ENCODE results near the gene TSHZ3. TPM values are rescaled to one million over a fixed set of nuclear protein-coding genes. Genes with fewer than 3 reads are reported as not detected.

TSHZ3 gene
- total RNA-seq, 1 donor from 2014 or later = 6.1 TPM

DNA sequence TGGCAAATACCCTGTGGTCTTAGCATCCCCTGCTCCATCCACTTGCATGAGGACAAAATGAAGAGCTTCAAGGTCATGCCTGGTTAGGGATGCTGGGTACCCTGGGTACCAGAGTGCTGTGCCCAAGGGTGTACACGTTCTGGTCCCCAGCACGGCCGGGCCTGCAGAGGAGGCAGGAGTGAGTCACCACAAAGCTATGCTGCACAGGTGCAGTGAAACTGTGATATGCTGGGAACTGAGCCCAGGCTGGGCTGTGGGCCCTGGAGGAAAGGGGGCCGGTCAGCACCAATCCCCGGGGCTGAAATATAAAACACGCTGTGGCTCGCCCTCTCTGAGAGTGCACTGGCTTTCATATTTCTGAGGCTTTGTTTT lies 95.1 kb downstream of the TSHZ3 start:
- peaks cover 6% of the 10 kb centered on the region for H3K4me1 Mint-ChIP-seq (ENCODE audit: low read depth, unreplicated experiment)
- Histone ChIP-seq H3K9me3 (ENCODE audit: insufficient read depth, low read depth, low read length) (no peaks in the 10 kb centered on the region), H3K4me2 (ENCODE audit: low read length) (no peak overlapping the region), H3K27me3 (ENCODE audit: insufficient read depth, low read length) (no peaks in the 10 kb centered on the region), H2AFZ (ENCODE audit: low read depth, low read length) (no peak overlapping the region), H3K4me1 (ENCODE audit: insufficient read depth, low read length) (no peaks in the 10 kb centered on the region), H3K27ac (ENCODE audit: low read depth, low read length) (no peak overlapping the region), H3K9ac (ENCODE audit: low read length) (no peak overlapping the region), H3K4me3 (ENCODE audit: insufficient read depth, low read depth, low read length) (no peak overlapping the region), H3K36me3 (ENCODE audit: insufficient read depth, low read length) (no peaks in the 10 kb centered on the region), H4K20me1 (ENCODE audit: insufficient read depth, low read length) (no peaks in the 10 kb centered on the region), H3K79me2 (ENCODE audit: insufficient read depth, low read length) (no peaks in the 10 kb centered on the region)
- no peak overlapping the region for H3K4me3 Mint-ChIP-seq (ENCODE audit: unreplicated experiment)
- peaks cover 18% of the 10 kb centered on the region for H3K27me3 Mint-ChIP-seq (ENCODE audit: low read depth, unreplicated experiment)
- H3K36me3 Mint-ChIP-seq (ENCODE audit: low read depth, unreplicated experiment) = no peaks in the 10 kb centered on the region
- H3K27ac Mint-ChIP-seq (ENCODE audit: unreplicated experiment) = no peak overlapping the region
- DNase-seq (ENCODE audit: low read depth) (peak; percentile 47), FAIRE-seq (no peak)
- H3K9me3 Mint-ChIP-seq (ENCODE audit: unreplicated experiment) = peaks cover 9% of the 10 kb centered on the region
- no peak for TF ChIP-seq EZH2 (IDR thresholded peaks at IDR 0.05; ENCODE audit: insufficient read depth, low read length)
- TF ChIP-seq, protein P1, sequence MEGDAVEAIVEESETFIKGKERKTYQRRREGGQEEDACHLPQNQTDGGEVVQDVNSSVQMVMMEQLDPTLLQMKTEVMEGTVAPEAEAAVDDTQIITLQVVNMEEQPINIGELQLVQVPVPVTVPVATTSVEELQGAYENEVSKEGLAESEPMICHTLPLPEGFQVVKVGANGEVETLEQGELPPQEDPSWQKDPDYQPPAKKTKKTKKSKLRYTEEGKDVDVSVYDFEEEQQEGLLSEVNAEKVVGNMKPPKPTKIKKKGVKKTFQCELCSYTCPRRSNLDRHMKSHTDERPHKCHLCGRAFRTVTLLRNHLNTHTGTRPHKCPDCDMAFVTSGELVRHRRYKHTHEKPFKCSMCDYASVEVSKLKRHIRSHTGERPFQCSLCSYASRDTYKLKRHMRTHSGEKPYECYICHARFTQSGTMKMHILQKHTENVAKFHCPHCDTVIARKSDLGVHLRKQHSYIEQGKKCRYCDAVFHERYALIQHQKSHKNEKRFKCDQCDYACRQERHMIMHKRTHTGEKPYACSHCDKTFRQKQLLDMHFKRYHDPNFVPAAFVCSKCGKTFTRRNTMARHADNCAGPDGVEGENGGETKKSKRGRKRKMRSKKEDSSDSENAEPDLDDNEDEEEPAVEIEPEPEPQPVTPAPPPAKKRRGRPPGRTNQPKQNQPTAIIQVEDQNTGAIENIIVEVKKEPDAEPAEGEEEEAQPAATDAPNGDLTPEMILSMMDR (IDR thresholded peaks at IDR 0.05; ENCODE audit: insufficient read depth, low read depth, low read length) = no peak

DNA sequence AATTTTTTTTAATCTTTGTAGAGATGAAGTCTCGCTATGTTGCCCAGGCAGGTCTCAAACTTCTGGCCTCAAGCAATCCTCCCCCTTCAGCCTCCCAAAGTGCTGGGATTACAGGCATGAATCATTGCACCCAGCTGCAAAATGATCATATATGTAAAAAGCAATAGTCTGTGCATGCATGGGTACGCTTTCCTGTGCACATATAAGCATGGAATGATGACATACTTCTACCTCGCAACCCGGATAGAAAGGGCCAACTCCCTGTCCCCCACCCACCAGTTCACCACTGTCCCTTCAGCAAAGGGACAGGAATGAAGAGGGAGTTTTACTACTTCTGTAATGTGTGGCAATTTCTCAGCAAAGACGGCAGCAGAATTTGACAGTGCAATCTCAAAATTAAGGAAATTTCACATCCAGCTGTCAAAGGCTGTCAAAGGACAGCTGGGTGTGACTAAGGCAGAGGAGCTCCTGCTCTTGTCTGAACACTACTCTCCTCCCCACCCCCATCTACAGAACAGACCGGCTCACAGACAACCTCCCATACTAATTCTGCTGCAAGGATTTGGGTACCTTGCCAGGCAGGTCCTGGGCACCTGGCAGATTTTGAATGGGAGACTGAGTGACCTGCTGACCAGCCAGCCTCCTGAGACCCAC lies 95.6 kb downstream of the TSHZ3 start:
- H3K4me2 ChIP-seq (ENCODE audit: low read length) = no peak overlapping the region
- Mint-ChIP-seq H3K9me3 (ENCODE audit: unreplicated experiment) (peaks cover 6% of the 10 kb centered on the region), H3K27me3 (ENCODE audit: low read depth, unreplicated experiment) (peaks cover 21% of the 10 kb centered on the region), H3K4me1 (ENCODE audit: low read depth, unreplicated experiment) (peaks cover 6% of the 10 kb centered on the region), H3K36me3 (ENCODE audit: low read depth, unreplicated experiment) (no peaks in the 10 kb centered on the region), H3K4me3 (ENCODE audit: unreplicated experiment) (no peak overlapping the region), H3K27ac (ENCODE audit: unreplicated experiment) (no peak overlapping the region)
- H2AFZ ChIP-seq (ENCODE audit: low read depth, low read length) = no peak overlapping the region
- no peaks in the 10 kb centered on the region for H3K36me3 ChIP-seq (ENCODE audit: insufficient read depth, low read length)
- no peaks in the 10 kb centered on the region for H3K79me2 ChIP-seq (ENCODE audit: insufficient read depth, low read length)
- no peaks in the 10 kb centered on the region for H3K4me1 ChIP-seq (ENCODE audit: insufficient read depth, low read length)
- no peak overlapping the region for H3K9ac ChIP-seq (ENCODE audit: low read length)
- no peaks in the 10 kb centered on the region for H3K9me3 ChIP-seq (ENCODE audit: insufficient read depth, low read depth, low read length)
- H3K27ac ChIP-seq (ENCODE audit: low read depth, low read length) = no peak overlapping the region
- H3K27me3 ChIP-seq (ENCODE audit: insufficient read depth, low read length) = no peaks in the 10 kb centered on the region
- no peak overlapping the region for H3K4me3 ChIP-seq (ENCODE audit: insufficient read depth, low read depth, low read length)
- H4K20me1 ChIP-seq (ENCODE audit: insufficient read depth, low read length) = no peaks in the 10 kb centered on the region
- TF ChIP-seq, protein P1 (IDR thresholded peaks at IDR 0.05; ENCODE audit: insufficient read depth, low read depth, low read length) = no peak
- no peak for TF ChIP-seq EZH2 (IDR thresholded peaks at IDR 0.05; ENCODE audit: insufficient read depth, low read length)
- no peak for FAIRE-seq
- no peak for DNase-seq (ENCODE audit: low read depth)

DNA sequence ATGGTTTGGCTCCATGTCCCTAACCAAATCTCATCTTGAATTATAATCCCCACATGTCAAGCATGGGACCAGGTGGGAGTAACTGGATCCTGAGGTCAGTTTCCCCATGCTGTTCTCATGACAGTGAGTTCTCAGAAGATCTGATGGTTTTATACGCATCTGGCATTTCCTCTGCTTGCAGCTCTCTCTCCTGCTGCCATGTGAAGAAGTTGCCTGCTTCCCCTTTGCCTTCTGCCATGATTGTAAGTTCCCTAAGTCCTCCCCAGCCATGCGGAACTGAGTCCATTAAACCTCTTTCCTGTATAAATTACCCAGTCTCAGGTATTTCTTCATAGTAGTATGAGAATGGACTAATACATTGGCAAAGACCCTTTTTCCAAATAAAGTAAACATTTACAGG lies 96.8 kb downstream of the TSHZ3 start:
- no peak overlapping the region for H3K4me2 ChIP-seq (ENCODE audit: low read length)
- H3K4me3 ChIP-seq (ENCODE audit: insufficient read depth, low read depth, low read length) = no peak overlapping the region
- no peak overlapping the region for H3K9ac ChIP-seq (ENCODE audit: low read length)
- Mint-ChIP-seq H3K4me3 (ENCODE audit: unreplicated experiment) (no peak overlapping the region), H3K4me1 (ENCODE audit: low read depth, unreplicated experiment) (peaks cover 6% of the 10 kb centered on the region), H3K27me3 (ENCODE audit: low read depth, unreplicated experiment) (peaks cover 23% of the 10 kb centered on the region), H3K9me3 (ENCODE audit: unreplicated experiment) (no peaks in the 10 kb centered on the region), H3K36me3 (ENCODE audit: low read depth, unreplicated experiment) (no peaks in the 10 kb centered on the region), H3K27ac (ENCODE audit: unreplicated experiment) (no peak overlapping the region)
- no peaks in the 10 kb centered on the region for H3K36me3 ChIP-seq (ENCODE audit: insufficient read depth, low read length)
- H3K79me2 ChIP-seq (ENCODE audit: insufficient read depth, low read length) = no peaks in the 10 kb centered on the region
- FAIRE-seq (no peak), DNase-seq (ENCODE audit: low read depth) (no peak)
- H2AFZ ChIP-seq (ENCODE audit: low read depth, low read length) = no peak overlapping the region
- no peaks in the 10 kb centered on the region for H4K20me1 ChIP-seq (ENCODE audit: insufficient read depth, low read length)
- no peaks in the 10 kb centered on the region for H3K9me3 ChIP-seq (ENCODE audit: insufficient read depth, low read depth, low read length)
- H3K27me3 ChIP-seq (ENCODE audit: insufficient read depth, low read length) = no peaks in the 10 kb centered on the region
- TF ChIP-seq EZH2 (IDR thresholded peaks at IDR 0.05; ENCODE audit: insufficient read depth, low read length) = no peak
- TF ChIP-seq, protein P1 (IDR thresholded peaks at IDR 0.05; ENCODE audit: insufficient read depth, low read depth, low read length) = no peak
- H3K27ac ChIP-seq (ENCODE audit: low read depth, low read length) = no peak overlapping the region
- no peaks in the 10 kb centered on the region for H3K4me1 ChIP-seq (ENCODE audit: insufficient read depth, low read length)

Data from astrocyte (in vitro differentiated cells and primary cell).